ENCODE measurements around the gene STPG4.
"Not testable (repeated sequence)": the region's sequence is repeated elsewhere in the genome, so short reads cannot be mapped to it uniquely, and the experiment has no call there.

The STPG4 gene

GRCh38 chr2:47195148-47195547 lies 40.0 kb upstream of the STPG4 start:
- no peak for DNase-seq (ENCODE audit: low spot score)
- TF ChIP-seq, protein P1, sequence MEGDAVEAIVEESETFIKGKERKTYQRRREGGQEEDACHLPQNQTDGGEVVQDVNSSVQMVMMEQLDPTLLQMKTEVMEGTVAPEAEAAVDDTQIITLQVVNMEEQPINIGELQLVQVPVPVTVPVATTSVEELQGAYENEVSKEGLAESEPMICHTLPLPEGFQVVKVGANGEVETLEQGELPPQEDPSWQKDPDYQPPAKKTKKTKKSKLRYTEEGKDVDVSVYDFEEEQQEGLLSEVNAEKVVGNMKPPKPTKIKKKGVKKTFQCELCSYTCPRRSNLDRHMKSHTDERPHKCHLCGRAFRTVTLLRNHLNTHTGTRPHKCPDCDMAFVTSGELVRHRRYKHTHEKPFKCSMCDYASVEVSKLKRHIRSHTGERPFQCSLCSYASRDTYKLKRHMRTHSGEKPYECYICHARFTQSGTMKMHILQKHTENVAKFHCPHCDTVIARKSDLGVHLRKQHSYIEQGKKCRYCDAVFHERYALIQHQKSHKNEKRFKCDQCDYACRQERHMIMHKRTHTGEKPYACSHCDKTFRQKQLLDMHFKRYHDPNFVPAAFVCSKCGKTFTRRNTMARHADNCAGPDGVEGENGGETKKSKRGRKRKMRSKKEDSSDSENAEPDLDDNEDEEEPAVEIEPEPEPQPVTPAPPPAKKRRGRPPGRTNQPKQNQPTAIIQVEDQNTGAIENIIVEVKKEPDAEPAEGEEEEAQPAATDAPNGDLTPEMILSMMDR (IDR thresholded peaks at IDR 0.05; ENCODE audit: extremely low read depth, missing control alignments), result no peak

- DNase-seq (ENCODE audit: low spot score), result no peak
- TF ChIP-seq, protein P1 (IDR thresholded peaks at IDR 0.05; ENCODE audit: extremely low read depth, missing control alignments), result no peak
Observed at GRCh38 chr2:47194410-47194809, 39.3 kb upstream of the STPG4 start.

GRCh38 chr2:47193607-47194006 lies 38.5 kb upstream of the STPG4 start:
- TF ChIP-seq, protein P1 (IDR thresholded peaks at IDR 0.05; ENCODE audit: extremely low read depth, missing control alignments), result no peak
- no peak for DNase-seq (ENCODE audit: low spot score)

GRCh38 chr2:47190188-47190881 lies 35.2 kb upstream of the STPG4 start:
- TF ChIP-seq, protein P1 (IDR thresholded peaks at IDR 0.05; ENCODE audit: extremely low read depth, missing control alignments), result no peak
- no peak for DNase-seq (ENCODE audit: low spot score)

GRCh38 chr2:47189635-47190034 lies 34.5 kb upstream of the STPG4 start:
- DNase-seq (ENCODE audit: low spot score), result no peak
- TF ChIP-seq, protein P1 (IDR thresholded peaks at IDR 0.05; ENCODE audit: extremely low read depth, missing control alignments), result no peak

DNA sequence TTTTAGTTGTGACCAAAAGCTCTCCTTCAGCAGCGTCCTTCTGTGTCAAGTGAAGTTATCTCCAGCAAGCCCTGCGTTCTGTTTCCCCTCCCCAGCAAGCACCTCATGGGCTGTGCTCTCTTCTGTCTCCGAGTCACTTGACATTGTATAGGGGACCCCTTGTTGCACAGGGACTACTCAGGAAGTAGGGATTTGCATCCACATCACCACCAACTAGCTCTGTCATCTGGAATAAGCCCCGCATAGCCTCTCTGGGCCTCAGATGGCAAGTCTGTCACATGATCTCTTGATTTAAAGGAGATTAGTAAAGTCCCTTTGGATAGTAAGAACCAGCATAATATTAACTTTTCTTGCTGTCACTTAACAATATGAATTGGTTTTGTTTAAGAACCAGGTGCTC lies 32.0 kb upstream of the STPG4 start:
- no peak for DNase-seq (ENCODE audit: low spot score)
- TF ChIP-seq, protein P1 (IDR thresholded peaks at IDR 0.05; ENCODE audit: extremely low read depth, missing control alignments), result no peak

GRCh38 chr2:47186351-47186750 lies 31.2 kb upstream of the STPG4 start:
- DNase-seq (ENCODE audit: low spot score), result no peak
- TF ChIP-seq, protein P1 (IDR thresholded peaks at IDR 0.05; ENCODE audit: extremely low read depth, missing control alignments), result no peak

- not testable (repeated sequence) for DNase-seq (ENCODE audit: low spot score)
Observed at GRCh38 chr2:47185098-47185497, 30.0 kb upstream of the STPG4 start.
